Stimulated activated CD8-positive, alpha-beta memory T cell treated with anti-CD3 and anti-CD28 coated beads, Interleukin-4, amount 100 ng/mL, for 1 hour (primary cell): Measurements from ENCODE around the gene ZCCHC9.

Experiments
- DNase-seq, 2 donors: peaks; one replicate each; pipeline ENCODE4 v3.0.0-alpha.2; 2020; ENCODE audit warnings: low read depth in 2 of 2, low spot score in 1 of 2

ZCCHC9 gene

GRCh38 chr5:81355291-81356251, 54.2 kb downstream of the ZCCHC9 start:
- DNase-seq, result no peak

- DNase-seq, result no peak
Observed at GRCh38 chr5:81359108-81359507, 57.7 kb downstream of the ZCCHC9 start.

GRCh38 chr5:81359881-81360280, 58.5 kb downstream of the ZCCHC9 start:
- no peak for DNase-seq

- DNase-seq, result no peak
Observed at GRCh38 chr5:81360640-81361039, 59.3 kb downstream of the ZCCHC9 start.

GRCh38 chr5:81361600-81361999, 60.2 kb downstream of the ZCCHC9 start:
- DNase-seq, result no peak
